Endothelial cell of umbilical vein (primary cell): ENCODE data around the gene CD247. TPM values are rescaled to one million over a fixed set of nuclear protein-coding genes. Genes with fewer than 3 reads are reported as not detected.

Experiments
- BruUV-seq: library from RNA; stranded (reverse); fragments of 400-500 nt; replicated peaks from 2 replicates; lab custom pipeline; 2021; lab: Mats Ljungman, UMichigan
- CTCF ChIA-PET: fragments of 300-600, 350-600 bp; sonication (Branson Sonifier 250); formaldehyde crosslinking; loops from one replicate; lab custom pipeline; 2021; ENCODE audit warnings: antibody characterized with exemption, inconsistent platforms; lab: Charles Lee
- POLR2A ChIA-PET: fragments of 300-600, 350-600 bp; sonication (Branson Sonifier 250); formaldehyde crosslinking; loops from one replicate; lab custom pipeline; 2021; ENCODE audit warnings: antibody characterized with exemption, inconsistent platforms; lab: Charles Lee
- DNase-seq: peaks from one replicate; pipeline ENCODE4 v3.0.0-alpha.2; 2011; ENCODE audit warnings: low read depth, low spot score
- FAIRE-seq: peaks from 2 replicates; lab custom pipeline; 2011; peaks lifted over from hg19 to GRCh38; lab: Jason Lieb, UNC
- H2AFZ ChIP-seq: 2 replicates; pipeline ENCODE4 v1.6.0; 2012; ENCODE audit warnings: low read depth, low read length, control low read depth, inconsistent platforms
- H3K27ac ChIP-seq: 2 replicates; pipeline ENCODE4 v1.5.1; 2011; ENCODE audit warnings: low read depth, mild to moderate bottlenecking, control low read depth, low read length, moderate library complexity; ENCODE audit not compliant: insufficient read depth
- H3K27me3 ChIP-seq, 2 experiments: 2 replicates each; pipeline versions ENCODE4 v1.6.0 to v1.6.1; 2011; ENCODE audit warnings: low read length in 2 of 2, mixed read lengths in 1 of 2; ENCODE audit not compliant: control insufficient read depth in 2 of 2, insufficient read depth in 2 of 2
- H3K36me3 ChIP-seq, 2 experiments: 2 replicates in 1 of 2; 3 replicates in 1 of 2; pipeline ENCODE4 v1.5.1; 2011; ENCODE audit warnings: low read length in 2 of 2, mild to moderate bottlenecking in 1 of 2, moderate library complexity in 1 of 2; ENCODE audit not compliant: control insufficient read depth in 2 of 2, insufficient read depth in 2 of 2; ENCODE audit errors: extremely low read depth in 1 of 2
- H3K4me1 ChIP-seq: 3 replicates; pipeline ENCODE4 v1.5.1; 2011; ENCODE audit warnings: mild to moderate bottlenecking, low read length; ENCODE audit not compliant: control insufficient read depth, insufficient read depth; ENCODE audit errors: extremely low read depth
- H3K4me2 ChIP-seq: 2 replicates; pipeline ENCODE4 v1.6.1; 2011; ENCODE audit warnings: low read length, control low read depth, mixed read lengths; ENCODE audit not compliant: insufficient read depth
- H3K4me3 ChIP-seq, 3 experiments: fragments of 200-600 bp in 1 of 3; sonication (generic), shearing (Covaris generic) in 1 of 3; replicated peaks in 1 of 3; 2 replicates each; pipeline ENCODE4 v1.5.1; 2011 to 2016; ENCODE audit warnings: control low read depth in 3 of 3, low read length in 3 of 3, mild to moderate bottlenecking in 2 of 3, inconsistent platforms in 1 of 3, low read depth in 1 of 3, moderate library complexity in 1 of 3; ENCODE audit not compliant: insufficient read depth in 1 of 3
- H3K79me2 ChIP-seq: 2 replicates; pipeline ENCODE4 v1.6.0; 2012; ENCODE audit warnings: low read length, inconsistent platforms; ENCODE audit not compliant: control insufficient read depth, insufficient read depth
- H3K9ac ChIP-seq: replicated peaks from 2 replicates; pipeline ENCODE3; 2011; ENCODE audit warnings: low read length, control low read depth; ENCODE audit not compliant: insufficient read depth; ENCODE audit errors: extremely low read depth
- H3K9me1 ChIP-seq: replicated peaks from 3 replicates; pipeline ENCODE4 v1.6.0; 2011; ENCODE audit warnings: mild to moderate bottlenecking, low read length; ENCODE audit not compliant: control insufficient read depth, insufficient read depth; ENCODE audit errors: extremely low read depth
- H3K9me3 ChIP-seq: replicated peaks from 2 replicates; pipeline ENCODE4 v1.5.1; 2012; ENCODE audit warnings: low read length, inconsistent platforms; ENCODE audit not compliant: control insufficient read depth, insufficient read depth
- H4K20me1 ChIP-seq: replicated peaks from 2 replicates; pipeline ENCODE3; 2011; ENCODE audit warnings: mild to moderate bottlenecking, low read length; ENCODE audit not compliant: control insufficient read depth, insufficient read depth; ENCODE audit errors: extremely low read depth
- EZH2 ChIP-seq: IDR thresholded peaks from 2 replicates; pipeline ENCODE4 v1.6.1; 2012; ENCODE audit warnings: borderline replicate concordance, low read depth, mild to moderate bottlenecking, moderate library complexity, low read length, inconsistent platforms; ENCODE audit not compliant: severe bottlenecking
- FOS ChIP-seq: IDR thresholded peaks from 2 replicates; pipeline ENCODE4 v1.6.1; 2011; ENCODE audit warnings: mild to moderate bottlenecking, low read length, moderate library complexity, borderline replicate concordance; ENCODE audit not compliant: insufficient read depth
- GATA2 ChIP-seq: IDR thresholded peaks from 2 replicates; pipeline ENCODE4 v1.7.0; 2011; ENCODE audit warnings: low read depth, mild to moderate bottlenecking, moderate library complexity, mixed read lengths, low read length; ENCODE audit not compliant: insufficient read length, insufficient read depth
- POLR2A ChIP-seq: IDR thresholded peaks from 2 replicates; pipeline ENCODE4 v1.6.1; 2012; ENCODE audit warnings: low read depth, mild to moderate bottlenecking, control low read depth, low read length
- dilution Hi-C: fragments of 300-500 bp; cut with MboI; formaldehyde crosslinking; loops from one replicate; pipeline ENCODE4 v1.15.0; 2019; ENCODE audit warnings: low sequenced_read_pairs; ENCODE audit not compliant: extremely low pct_ligation_motif_present
- intact Hi-C: fragments of 100-400 bp; cut with micrococcal nuclease; formaldehyde crosslinking; loops from one replicate; pipeline ENCODE4 v1.10.0; 2022
- polyA plus RNA-seq, 4 experiments: library from polyadenylated mRNA; depleted of rRNA in 3 of 4; stranded (reverse) in 3 of 4; unstranded in 1 of 4; fragments of >200 nt; gene quantifications; 2 replicates each; pipeline versions ENCODE4 v1.2.1 to v1.2.3, GENCODE V29; 2011 to 2012; ENCODE audit warnings: missing spikeins in 1 of 4
- total RNA-seq: library from RNA; stranded (reverse); gene quantifications from 2 replicates; pipeline ENCODE4 v1.2.3, GENCODE V29; 2021

CD247 gene
- total and polyA plus RNA-seq, 2 donors (not counting 3 experiments of a cell fraction or from before 2014, with no cell fraction given) = not detected

DNA sequence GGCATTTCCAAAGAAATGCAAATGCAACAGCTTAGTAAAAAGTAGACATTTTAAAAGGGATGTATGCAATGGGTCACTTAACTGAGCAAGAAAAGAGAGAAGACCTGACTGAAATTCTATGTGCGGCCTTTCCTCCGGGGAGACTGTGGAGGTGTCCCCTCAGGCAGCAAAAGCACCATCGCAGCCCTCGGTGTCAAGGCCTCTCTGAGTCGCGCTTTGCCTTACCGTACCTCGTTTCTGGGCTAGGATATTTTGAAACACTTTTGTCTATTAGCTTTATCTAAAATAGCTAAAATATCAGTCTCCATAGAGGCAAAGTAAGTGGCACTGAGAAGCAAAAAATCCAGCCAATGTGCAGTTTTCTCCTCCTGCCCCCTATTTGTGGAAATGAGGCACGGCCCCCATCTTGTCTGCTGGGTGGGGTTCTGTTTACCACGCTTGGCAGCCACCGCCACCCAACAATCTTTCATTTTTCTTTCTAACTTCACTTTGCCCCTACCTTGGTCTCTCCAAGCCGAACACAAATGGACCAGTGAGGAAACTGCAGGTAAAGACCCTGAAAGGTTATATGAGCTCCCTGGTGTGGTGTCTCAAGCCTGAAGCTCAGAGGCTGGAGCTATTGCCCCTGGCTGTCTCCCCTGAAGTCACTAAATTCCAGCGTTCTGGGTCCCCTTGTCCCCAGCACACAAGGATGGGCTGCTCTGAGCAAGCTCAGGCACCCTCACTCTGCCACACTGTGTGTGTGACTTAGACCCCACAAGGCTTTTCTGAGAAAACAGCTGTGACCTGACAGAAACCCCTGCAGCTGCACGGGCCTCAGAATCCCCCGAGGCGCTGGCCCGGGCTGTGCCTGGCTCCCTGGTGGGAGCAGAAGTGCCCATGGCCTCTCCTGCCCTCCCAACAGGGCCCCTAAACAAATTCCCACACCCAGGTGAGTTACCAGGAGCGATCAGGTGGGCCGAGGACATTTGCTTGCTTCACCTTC lies 1.6 kb downstream of the CD247 start:
- no peak overlapping the region for H3K27ac ChIP-seq
- no peaks in the 10 kb centered on the region for H3K9me1 ChIP-seq
- dilution Hi-C loops = no loop called here
- CTCF ChIA-PET = interaction anchor here (0.7 to 2.1 kb wide), 3 partner anchors 10 to 249 kb away, joined by 4 to 7 read pairs (median 6); no protein-coding TSS in a partner anchor
- TF ChIP-seq FOS (no peak), POLR2A (no peak), GATA2 (no peak), EZH2 (no peak)
- no peak for DNase-seq
- POLR2A ChIA-PET = no interaction called here
- intact Hi-C loops = no loop called here
- no TSS peak for BruUV-seq
- H3K4me3 ChIP-seq = no peak overlapping the region
- no peaks in the 10 kb centered on the region for H3K79me2 ChIP-seq
- no peaks in the 10 kb centered on the region for H3K4me1 ChIP-seq
- H3K4me2 ChIP-seq = no peak overlapping the region
- H3K36me3 ChIP-seq = no peaks in the 10 kb centered on the region
- H3K9me3 ChIP-seq = no peaks in the 10 kb centered on the region
- H4K20me1 ChIP-seq = no peaks in the 10 kb centered on the region
- H2AFZ ChIP-seq = no peak overlapping the region
- H3K9ac ChIP-seq = no peak overlapping the region
- no peak for FAIRE-seq
- peaks cover 0 to 3% of the 10 kb centered on the region in 2 experiments for H3K27me3 ChIP-seq

DNA sequence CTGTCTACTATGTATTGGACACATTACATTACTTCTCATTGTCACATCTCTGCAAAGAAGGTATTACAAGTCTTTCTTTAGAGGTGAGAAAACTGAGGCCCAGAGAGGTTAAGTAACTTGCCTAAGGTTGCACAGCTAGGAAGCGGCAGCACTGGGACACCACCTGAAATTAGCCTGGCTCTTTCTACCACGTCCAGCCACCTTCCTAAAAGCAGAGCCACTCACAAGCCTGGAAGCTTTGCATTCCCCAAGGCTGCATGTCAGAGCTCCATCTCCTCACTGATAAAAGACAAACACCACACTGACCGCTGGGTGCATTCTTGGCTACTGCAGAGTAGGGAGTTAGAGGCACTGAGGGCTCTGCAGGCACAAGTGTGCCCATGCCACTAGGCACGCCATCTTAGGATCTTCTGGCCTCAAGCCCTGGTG lies 2.4 kb downstream of the CD247 start:
- H3K4me1 ChIP-seq = no peaks in the 10 kb centered on the region
- no peak overlapping the region for H3K27ac ChIP-seq
- ChIA-PET CTCF (interaction anchor here (1.8 to 2.1 kb wide), 2 partner anchors 11 to 17 kb away, joined by 6 read pairs; no protein-coding TSS in a partner anchor), POLR2A (no interaction called here)
- H3K9me1 ChIP-seq = no peaks in the 10 kb centered on the region
- no peak overlapping the region for H2AFZ ChIP-seq
- no peaks in the 10 kb centered on the region for H3K36me3 ChIP-seq
- H3K27me3 ChIP-seq = peaks cover 0 to 3% of the 10 kb centered on the region in 2 experiments
- BruUV-seq = no TSS peak
- no peaks in the 10 kb centered on the region for H4K20me1 ChIP-seq
- no peak overlapping the region for H3K4me3 ChIP-seq
- dilution Hi-C loops = no loop called here
- FAIRE-seq (no peak), DNase-seq (no peak)
- H3K79me2 ChIP-seq = no peaks in the 10 kb centered on the region
- no peak overlapping the region for H3K9ac ChIP-seq
- TF ChIP-seq GATA2 (no peak), POLR2A (no peak), EZH2 (no peak)
- H3K9me3 ChIP-seq = no peaks in the 10 kb centered on the region
- no peak overlapping the region for H3K4me2 ChIP-seq
- intact Hi-C loops = no loop called here
